GM18511 (cell line): Measurements from ENCODE around the gene KIR3DL3.
"Not testable (repeated sequence)": the region's sequence is repeated elsewhere in the genome, so short reads cannot be mapped to it uniquely, and the experiment has no call there.

Source experiments
- ATAC-seq: cut with Tn5 transposase; IDR thresholded peaks from one replicate; pipeline ENCODE4 v1.9.1; 2021; ENCODE audit warnings: mild to moderate bottlenecking, moderate library complexity; ENCODE audit not compliant: unreplicated experiment

The KIR3DL3 gene

GRCh38 chr19:54724142-54724541, at the start of gene KIR3DL3:
KIR3DL3 (plus strand) TSS chr19:54724442; CDS start chr19:54724497, 55 bp downstream.
- ATAC-seq: no peak

- not testable (repeated sequence) for ATAC-seq
Observed at GRCh38 chr19:54676210-54676834, 47.9 kb upstream of the KIR3DL3 start.

DNA sequence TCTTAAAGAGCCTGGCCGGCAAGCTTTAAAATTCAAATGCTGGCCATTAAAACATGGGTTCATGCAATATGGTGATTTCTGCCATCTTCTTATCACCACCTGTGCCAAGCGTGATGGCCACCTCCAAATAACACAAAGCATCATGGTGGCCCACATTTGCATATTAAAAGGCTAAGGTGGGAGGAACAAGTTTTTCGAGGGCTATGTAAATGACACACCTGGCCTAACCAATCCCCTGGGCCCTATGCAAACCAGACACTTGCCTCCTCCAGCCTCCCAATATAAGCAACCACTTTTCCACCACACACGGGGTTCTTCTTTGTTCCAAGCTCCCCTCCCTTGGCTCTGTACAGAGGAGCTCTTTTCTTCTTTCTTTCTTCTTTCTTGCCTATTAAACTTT, 47.0 kb upstream of the KIR3DL3 start:
- no peak for ATAC-seq

DNA sequence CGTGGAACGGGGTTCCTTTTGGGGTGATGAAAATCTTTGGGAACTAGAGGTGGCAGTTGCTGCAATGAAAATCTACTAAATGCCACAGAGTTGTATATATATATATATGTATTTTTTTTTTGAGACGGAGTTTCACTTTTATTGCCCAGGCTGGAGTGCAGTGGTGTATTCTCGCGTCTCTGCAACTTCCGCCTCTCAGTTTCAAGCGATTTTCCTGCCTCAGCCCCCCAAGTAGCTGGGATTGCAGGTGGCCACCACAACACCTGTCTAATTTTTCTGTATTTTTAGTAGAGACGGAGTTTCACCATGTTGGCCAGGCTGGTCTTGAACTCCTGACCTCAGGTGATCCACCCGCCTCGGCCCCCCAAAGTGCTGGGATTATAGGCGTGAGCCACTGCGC, 42.6 kb upstream of the KIR3DL3 start:
- not testable (repeated sequence) for ATAC-seq

DNA sequence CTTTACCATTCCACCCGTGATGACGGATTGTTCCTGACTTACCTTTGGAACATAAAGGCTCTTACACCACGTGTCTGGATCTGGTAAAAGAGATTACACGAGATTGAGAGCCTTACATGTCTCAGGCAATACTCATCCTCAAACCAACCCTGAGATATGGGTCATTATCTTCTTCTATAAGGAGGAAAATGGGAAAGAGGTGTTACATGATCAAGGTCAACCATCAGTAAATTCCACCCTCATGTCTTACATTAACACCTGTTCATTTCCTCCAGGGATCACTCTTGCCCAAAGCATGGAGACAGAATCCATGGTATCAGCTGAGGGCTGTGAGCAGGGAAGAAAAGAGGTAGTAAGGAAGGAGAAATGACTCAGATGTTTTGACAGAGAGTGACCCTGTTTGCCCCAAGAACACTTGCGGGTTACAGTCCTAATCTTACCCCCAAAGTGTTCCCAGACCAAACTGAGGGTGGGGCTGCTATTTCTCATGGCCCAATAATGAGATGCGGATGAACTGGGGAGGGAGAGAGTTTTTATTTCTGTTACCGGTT, 41.9 kb upstream of the KIR3DL3 start:
- no peak for ATAC-seq

DNA sequence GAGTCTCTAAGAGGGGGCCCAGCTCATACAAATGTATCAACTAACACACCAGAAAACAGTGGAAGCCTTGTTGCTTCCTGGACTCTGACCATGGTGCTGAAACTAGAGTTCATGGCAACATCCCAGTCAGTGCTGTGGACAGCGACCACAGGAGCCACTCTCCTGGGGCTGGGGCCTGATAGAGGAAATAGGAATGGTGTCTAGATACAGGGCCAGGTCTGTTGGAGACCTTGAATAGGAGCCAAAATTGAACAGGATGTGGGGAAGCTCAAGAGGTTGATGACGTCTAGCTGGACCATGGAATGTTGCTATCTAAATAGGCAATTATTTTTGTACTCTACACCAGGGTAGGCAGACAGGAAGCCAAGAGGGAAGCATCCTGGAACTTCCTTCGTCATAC, 39.7 kb upstream of the KIR3DL3 start:
- no peak for ATAC-seq

DNA sequence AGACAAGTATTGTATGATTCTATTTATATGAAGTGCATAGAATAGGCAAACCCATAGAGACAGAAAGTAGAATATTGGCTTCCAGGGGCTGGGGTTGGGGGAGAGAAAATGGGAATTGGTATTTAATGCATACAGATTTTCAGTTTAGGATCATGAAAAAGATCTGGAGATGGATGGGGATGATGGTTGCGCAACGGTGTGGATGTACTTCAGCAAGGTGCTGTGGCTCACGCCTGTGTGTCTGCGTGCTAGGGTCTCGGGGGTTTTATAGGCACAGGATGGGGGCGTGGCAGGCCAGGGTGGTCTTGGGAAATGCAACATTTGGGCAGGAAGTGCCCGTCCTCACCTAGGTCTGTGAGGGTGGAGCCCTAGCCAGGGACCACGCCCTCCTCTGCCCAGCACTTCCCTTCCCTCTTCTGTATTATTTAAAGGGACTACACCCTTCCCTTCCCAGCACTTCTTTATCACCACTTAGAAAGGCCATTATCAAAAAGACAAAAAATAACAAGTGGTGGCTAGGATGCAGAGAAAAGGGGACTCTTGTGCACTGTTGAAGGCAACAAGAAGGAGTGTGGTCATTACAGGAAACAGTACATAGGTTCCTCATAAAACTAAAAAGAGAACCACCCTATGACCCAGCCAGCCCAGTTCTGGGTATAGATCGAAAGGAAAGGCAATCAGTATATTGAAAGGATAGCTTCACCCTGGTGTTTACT, 32.5 kb upstream of the KIR3DL3 start:
- ATAC-seq: no peak

DNA sequence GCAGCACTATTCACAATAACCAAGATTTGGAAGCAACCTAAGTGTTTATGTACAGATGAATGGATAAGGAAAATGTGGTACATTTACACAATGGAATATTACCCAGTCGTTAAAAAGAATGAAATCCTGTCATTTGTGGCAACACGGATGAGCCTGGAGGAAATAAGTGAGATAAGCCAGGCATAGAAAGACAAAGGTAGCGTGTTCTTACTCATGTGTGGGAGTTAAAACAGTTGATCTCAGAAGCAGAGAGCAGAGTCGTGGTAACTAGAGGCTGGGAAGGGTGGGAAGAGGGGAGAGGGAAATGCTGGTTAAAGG, 32.0 kb upstream of the KIR3DL3 start:
- no peak for ATAC-seq

- ATAC-seq: no peak
Observed at GRCh38 chr19:54694648-54695047, 29.6 kb upstream of the KIR3DL3 start.

- no peak for ATAC-seq
Observed at GRCh38 chr19:54696117-54696548, 28.1 kb upstream of the KIR3DL3 start.

DNA sequence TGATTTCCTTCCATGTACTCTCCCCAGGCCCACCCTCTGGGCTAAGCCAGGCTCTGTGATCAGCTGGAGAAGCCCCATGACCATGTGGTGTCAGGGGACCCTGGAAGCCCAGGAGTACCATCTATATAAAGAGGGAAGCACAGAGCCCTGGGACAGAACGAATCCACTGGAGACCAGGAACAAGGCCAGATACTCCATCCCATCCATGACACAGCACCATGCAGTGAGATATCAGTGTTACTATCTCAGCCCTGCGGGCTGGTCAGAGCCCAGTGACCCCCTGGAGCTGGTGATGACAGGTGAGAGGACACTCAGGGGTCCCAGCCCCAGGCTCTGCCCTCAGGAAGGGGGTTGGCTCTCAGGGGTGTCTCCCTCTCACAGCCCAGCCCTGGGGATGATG, 27.5 kb upstream of the KIR3DL3 start:
- no peak for ATAC-seq

DNA sequence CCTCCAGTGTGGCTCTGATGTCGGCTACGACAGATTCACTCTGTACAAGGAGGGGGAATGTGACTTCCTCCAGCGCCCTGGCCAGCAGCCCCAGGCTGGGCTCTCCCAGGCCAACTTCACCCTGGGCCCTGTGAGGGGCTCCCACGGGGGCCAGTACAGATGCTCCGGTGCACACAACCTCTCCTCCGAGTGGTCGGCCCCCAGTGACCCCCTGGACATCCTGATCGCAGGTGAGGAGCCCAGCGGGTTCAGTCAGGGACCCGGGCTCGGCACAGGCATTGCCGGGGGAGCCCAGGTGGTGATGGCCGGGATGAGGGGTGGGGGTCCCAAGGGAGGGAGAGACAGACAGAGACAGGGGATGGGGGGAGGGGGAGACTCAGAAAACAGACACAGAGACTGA, 26.5 kb upstream of the KIR3DL3 start:
- ATAC-seq: not testable (repeated sequence)

- no peak for ATAC-seq
Observed at GRCh38 chr19:54704928-54705327, 19.3 kb upstream of the KIR3DL3 start.

GRCh38 chr19:54707962-54708361, 16.3 kb upstream of the KIR3DL3 start:
- no peak for ATAC-seq

GRCh38 chr19:54708781-54709180, 15.5 kb upstream of the KIR3DL3 start:
- ATAC-seq: no peak

- ATAC-seq: no peak
Observed at GRCh38 chr19:54709212-54709948, 14.9 kb upstream of the KIR3DL3 start.

GRCh38 chr19:54709956-54710355, 14.3 kb upstream of the KIR3DL3 start:
- not testable (repeated sequence) for ATAC-seq

DNA sequence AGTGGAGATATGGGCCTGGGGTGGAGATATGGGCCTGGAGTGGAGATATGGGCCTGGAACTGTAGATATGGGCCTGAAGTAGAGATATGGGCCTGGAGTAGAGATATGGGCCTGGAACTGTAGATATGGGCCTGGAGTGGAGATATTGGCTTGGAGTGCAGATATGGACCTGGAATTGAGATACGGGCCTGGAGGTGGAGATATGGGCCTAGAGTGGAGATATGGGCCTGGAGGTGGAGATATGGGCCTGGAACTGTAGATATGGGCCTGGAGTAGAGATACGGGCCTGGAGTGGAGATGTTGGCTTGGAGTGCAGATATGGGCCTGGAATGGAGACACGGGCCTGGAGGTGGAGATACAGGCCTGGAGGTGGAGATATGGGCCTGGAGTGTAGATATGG, 402 bp downstream of the KIR3DL3 start:
- ATAC-seq: no peak

DNA sequence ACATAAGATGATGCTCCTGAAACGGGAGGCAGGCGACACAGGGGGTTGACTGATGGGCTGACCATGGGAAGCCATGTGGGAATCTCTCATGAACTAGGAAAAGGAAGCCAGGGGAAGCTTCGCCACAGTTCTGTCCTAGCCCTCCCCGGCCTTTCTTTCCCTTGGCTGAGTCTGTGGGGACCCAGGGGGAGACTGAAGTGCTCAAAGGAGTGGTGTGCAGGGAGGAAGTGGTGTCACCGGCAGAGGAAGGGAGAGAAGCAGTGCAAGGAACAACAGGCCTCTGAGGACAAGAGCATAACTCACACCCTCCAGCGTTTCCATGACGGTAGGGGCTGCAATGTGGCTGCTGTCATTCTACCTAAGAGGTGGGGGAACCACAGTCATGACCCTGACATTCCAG, 1.1 kb downstream of the KIR3DL3 start:
- no peak for ATAC-seq

GRCh38 chr19:54727562-54727961, 3.3 kb downstream of the KIR3DL3 start:
- no peak for ATAC-seq

GRCh38 chr19:54728167-54728566, 3.9 kb downstream of the KIR3DL3 start:
- ATAC-seq: no peak
